C4-2B (cell line): ENCODE measurements around the gene RTL3.

Source experiments
- ZFX ChIP-seq: fragments of 450-650 bp; IDR thresholded peaks from 2 replicates; pipeline ENCODE4 v1.6.1; 2017
- TF ChIP-seq, protein P1 (sequence below): fragments of 450-650 bp; conservative IDR thresholded peaks from 2 replicates; pipeline ENCODE4 v1.5.1; 2017; ENCODE audit warnings: mild to moderate bottlenecking

GRCh38 chrX:78643096-78643495, 16.0 kb downstream of the RTL3 start:
- TF ChIP-seq, protein P1, sequence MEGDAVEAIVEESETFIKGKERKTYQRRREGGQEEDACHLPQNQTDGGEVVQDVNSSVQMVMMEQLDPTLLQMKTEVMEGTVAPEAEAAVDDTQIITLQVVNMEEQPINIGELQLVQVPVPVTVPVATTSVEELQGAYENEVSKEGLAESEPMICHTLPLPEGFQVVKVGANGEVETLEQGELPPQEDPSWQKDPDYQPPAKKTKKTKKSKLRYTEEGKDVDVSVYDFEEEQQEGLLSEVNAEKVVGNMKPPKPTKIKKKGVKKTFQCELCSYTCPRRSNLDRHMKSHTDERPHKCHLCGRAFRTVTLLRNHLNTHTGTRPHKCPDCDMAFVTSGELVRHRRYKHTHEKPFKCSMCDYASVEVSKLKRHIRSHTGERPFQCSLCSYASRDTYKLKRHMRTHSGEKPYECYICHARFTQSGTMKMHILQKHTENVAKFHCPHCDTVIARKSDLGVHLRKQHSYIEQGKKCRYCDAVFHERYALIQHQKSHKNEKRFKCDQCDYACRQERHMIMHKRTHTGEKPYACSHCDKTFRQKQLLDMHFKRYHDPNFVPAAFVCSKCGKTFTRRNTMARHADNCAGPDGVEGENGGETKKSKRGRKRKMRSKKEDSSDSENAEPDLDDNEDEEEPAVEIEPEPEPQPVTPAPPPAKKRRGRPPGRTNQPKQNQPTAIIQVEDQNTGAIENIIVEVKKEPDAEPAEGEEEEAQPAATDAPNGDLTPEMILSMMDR: no peak
- TF ChIP-seq ZFX: no peak
